H9 (cell line): ENCODE results near the gene CDKAL1. TPM values are rescaled to one million over a fixed set of nuclear protein-coding genes. Genes with fewer than 3 reads are reported as not detected.

Experiments
- DNase-seq: peaks from one replicate; pipeline ENCODE4 v3.0.0-alpha.2; 2017
- H2AFZ ChIP-seq: one replicate; pipeline ENCODE4 v1.6.1; 2013; ENCODE audit warnings: mild to moderate bottlenecking, low read length, control low read depth, moderate library complexity
- H2AK5ac ChIP-seq: 2 replicates; pipeline ENCODE4 v1.6.1; 2013; ENCODE audit warnings: low read length, control low read depth, mixed read lengths; ENCODE audit not compliant: insufficient read length
- H2BK120ac ChIP-seq: one replicate; pipeline ENCODE4 v1.6.1; 2013; ENCODE audit warnings: low read depth, mild to moderate bottlenecking, low read length, control low read depth, inconsistent platforms; ENCODE audit not compliant: poor library complexity, severe bottlenecking
- H2BK12ac ChIP-seq: 2 replicates; pipeline ENCODE4 v1.6.1; 2013; ENCODE audit warnings: low read length, control low read depth, mixed read lengths, low read depth; ENCODE audit not compliant: insufficient read length
- H2BK15ac ChIP-seq: 2 replicates; pipeline ENCODE4 v1.6.1; 2013; ENCODE audit warnings: low read depth, low read length, control low read depth
- H2BK20ac ChIP-seq: one replicate; pipeline ENCODE4 v1.6.1; 2013; ENCODE audit warnings: low read depth, mild to moderate bottlenecking, low read length, control low read depth, inconsistent platforms; ENCODE audit not compliant: poor library complexity, severe bottlenecking
- H2BK5ac ChIP-seq: 2 replicates; pipeline ENCODE4 v1.6.1; 2013; ENCODE audit warnings: low read length, control low read depth, mixed read lengths; ENCODE audit not compliant: insufficient read length
- H3K14ac ChIP-seq: 2 replicates; pipeline ENCODE4 v1.6.1; 2013; ENCODE audit warnings: low read length, control low read depth; ENCODE audit not compliant: insufficient read depth
- H3K18ac ChIP-seq: 2 replicates; pipeline ENCODE4 v1.6.1; 2013; ENCODE audit warnings: low read depth, mild to moderate bottlenecking, mixed read lengths, low read length, control low read depth; ENCODE audit not compliant: insufficient read length
- H3K23ac ChIP-seq: 2 replicates; pipeline ENCODE4 v1.6.1; 2013; ENCODE audit warnings: low read length, control low read depth, mixed read lengths, low read depth; ENCODE audit not compliant: insufficient read length
- H3K23me2 ChIP-seq: 2 replicates; pipeline ENCODE4 v1.6.1; 2013; ENCODE audit warnings: low read depth, mild to moderate bottlenecking, mixed read lengths, low read length, control low read depth; ENCODE audit not compliant: insufficient read length, poor library complexity, severe bottlenecking
- H3K27ac ChIP-seq: 2 replicates; pipeline ENCODE4 v1.5.1; 2013; ENCODE audit warnings: low read length, control low read depth, mixed read lengths, low read depth; ENCODE audit not compliant: insufficient read length
- H3K27me3 ChIP-seq: 2 replicates; pipeline ENCODE4 v1.6.1; 2013; ENCODE audit warnings: low read length, control low read depth, inconsistent platforms; ENCODE audit not compliant: insufficient read depth
- H3K4ac ChIP-seq: 2 replicates; pipeline ENCODE4 v1.6.1; 2013; ENCODE audit warnings: low read depth, mild to moderate bottlenecking, control low read depth, inconsistent platforms, low read length, moderate library complexity
- H3K4me1 ChIP-seq: 2 replicates; pipeline ENCODE4 v1.6.1; 2013; ENCODE audit warnings: low read length, control low read depth, inconsistent platforms; ENCODE audit not compliant: insufficient read depth
- H3K4me2 ChIP-seq: 2 replicates; pipeline ENCODE4 v1.6.1; 2013; ENCODE audit warnings: low read length, control low read depth, mixed read lengths; ENCODE audit not compliant: insufficient read length, insufficient read depth
- H3K56ac ChIP-seq: 2 replicates; pipeline ENCODE4 v1.6.1; 2013; ENCODE audit warnings: low read depth, mild to moderate bottlenecking, mixed read lengths, low read length, control low read depth; ENCODE audit not compliant: insufficient read length
- H3K79me1 ChIP-seq: 2 replicates; pipeline ENCODE4 v1.6.1; 2013; ENCODE audit warnings: low read depth, mild to moderate bottlenecking, moderate library complexity, low read length, control low read depth, inconsistent platforms; ENCODE audit not compliant: insufficient read depth, poor library complexity, severe bottlenecking
- H3K79me2 ChIP-seq: 2 replicates; pipeline ENCODE4 v1.6.1; 2013; ENCODE audit warnings: low read length, control low read depth, inconsistent platforms; ENCODE audit not compliant: insufficient read depth
- H3K9ac ChIP-seq: 2 replicates; pipeline ENCODE4 v1.6.1; 2013; ENCODE audit warnings: low read length, control low read depth, mixed read lengths; ENCODE audit not compliant: insufficient read length; ENCODE audit errors: extremely low read depth
- H3K9me3 ChIP-seq: one replicate; pipeline ENCODE4 v1.6.1; 2013; ENCODE audit warnings: low read depth, low read length, inconsistent platforms; ENCODE audit not compliant: control insufficient read depth
- H3T11ph ChIP-seq: one replicate; pipeline ENCODE4 v1.6.1; 2013; ENCODE audit warnings: mild to moderate bottlenecking, low read length, control low read depth, inconsistent platforms
- H4K20me1 ChIP-seq: one replicate; pipeline ENCODE4 v1.6.1; 2013; ENCODE audit not compliant: control insufficient read depth, insufficient read length, insufficient read depth
- H4K5ac ChIP-seq: 2 replicates; pipeline ENCODE4 v1.6.1; 2013; ENCODE audit warnings: low read depth, mild to moderate bottlenecking, mixed read lengths, low read length, control low read depth; ENCODE audit not compliant: insufficient read length
- H4K8ac ChIP-seq: replicated peaks from 2 replicates; pipeline ENCODE4 v1.6.1; 2013; ENCODE audit warnings: low read length, control low read depth, mixed read lengths, low read depth; ENCODE audit not compliant: insufficient read length
- H4K91ac ChIP-seq: 2 replicates; pipeline ENCODE4 v1.6.1; 2013; ENCODE audit warnings: low read depth, mild to moderate bottlenecking, moderate library complexity, mixed read lengths, low read length, control low read depth; ENCODE audit not compliant: insufficient read length
- H3K27ac Mint-ChIP-seq, 3 experiments: 2 replicates in 2 of 3; 3 replicates in 1 of 3; pipeline ENCODE4 v1.8.0; 2020 to 2021; ENCODE audit warnings: mixed read lengths in 3 of 3, mild to moderate bottlenecking in 1 of 3, moderate library complexity in 1 of 3
- H3K27me3 Mint-ChIP-seq: 2 replicates; pipeline ENCODE4 v1.8.0; 2021; ENCODE audit warnings: low read depth, mild to moderate bottlenecking, moderate library complexity, mixed read lengths
- H3K36me3 Mint-ChIP-seq, 3 experiments: 2 replicates in 2 of 3; 3 replicates in 1 of 3; pipeline ENCODE4 v1.8.0; 2020 to 2021; ENCODE audit warnings: low read depth in 3 of 3, mixed read lengths in 3 of 3; ENCODE audit not compliant: insufficient read depth in 1 of 3
- H3K4me1 Mint-ChIP-seq, 2 experiments: 2 replicates each; pipeline ENCODE4 v1.8.0; 2020; ENCODE audit warnings: mixed read lengths in 2 of 2
- H3K4me3 Mint-ChIP-seq, 2 experiments: 2 replicates in 1 of 2; 3 replicates in 1 of 2; pipeline ENCODE4 v1.8.0; 2020 to 2021; ENCODE audit warnings: mild to moderate bottlenecking in 2 of 2, mixed read lengths in 2 of 2, moderate library complexity in 1 of 2
- H3K9me3 Mint-ChIP-seq, 2 experiments: 2 replicates in 1 of 2; 3 replicates in 1 of 2; pipeline ENCODE4 v1.8.0; 2020; ENCODE audit warnings: mild to moderate bottlenecking in 2 of 2, mixed read lengths in 2 of 2, moderate library complexity in 1 of 2
- CTCF ChIP-seq: fragments of 200-600 bp; sonication (generic); conservative IDR thresholded peaks from 3 replicates; pipeline ENCODE4 v1.8.0; 2021; ENCODE audit warnings: antibody characterized with exemption, mild to moderate bottlenecking
- WGBS: extraction: QIAGEN DNeasy Blood & Tissue Kit; methylation state at CpG from one replicate; pipeline ENCODE4 v1.1.7; 2013; ENCODE audit warnings: missing lambda C conversion rate, low lambda C conversion rate, mixed read lengths; ENCODE audit not compliant: insufficient read length; ENCODE audit errors: extremely low coverage; 5-methylcytosine and 5-hydroxymethylcytosine counted together
- total RNA-seq: library from RNA; stranded (reverse); gene quantifications from 2 replicates; pipeline ENCODE4 v1.2.1, GENCODE V29; 2021

CDKAL1 gene
- total RNA-seq, 1 experiment from 2014 or later = 23.0 TPM

GRCh38 chr6:21181866-21182265, 647.6 kb downstream of the CDKAL1 start:
- Histone ChIP-seq H3K18ac (no peak overlapping the region), H2BK12ac (no peak overlapping the region), H4K91ac (no peak overlapping the region), H2AK5ac (no peak overlapping the region), H4K5ac (no peak overlapping the region), H3K23ac (no peak overlapping the region), H3K27ac (no peak overlapping the region), H3K9ac (no peak overlapping the region), H3K79me1 (no peaks in the 10 kb centered on the region), H3T11ph (no peak overlapping the region), H3K4ac (no peak overlapping the region), H3K79me2 (no peaks in the 10 kb centered on the region; the same call in 1 of the 2 replicates), H3K9me3 (peaks cover 6% of the 10 kb centered on the region), H3K4me2 (no peak overlapping the region), H3K56ac (no peak overlapping the region), H3K23me2 (no peaks in the 10 kb centered on the region), H2AFZ (no peak overlapping the region), H4K8ac (no peak overlapping the region), H2BK120ac (no peak overlapping the region), H2BK15ac (no peak overlapping the region), H4K20me1 (no peaks in the 10 kb centered on the region), H3K14ac (no peak overlapping the region), H2BK5ac (no peak overlapping the region), H3K27me3 (no peaks in the 10 kb centered on the region), H2BK20ac (no peak overlapping the region), H3K4me1 (peaks cover 7% of the 10 kb centered on the region; the same call in 1 of the 2 replicates)
- DNase-seq = no peak
- Mint-ChIP-seq H3K4me1 (peaks cover 43 to 47% of the 10 kb centered on the region in 2 experiments), H3K4me3 (no peak overlapping the region), H3K9me3 (peaks cover 12 to 15% of the 10 kb centered on the region in 2 experiments), H3K36me3 (peaks cover 12 to 27% (median 17%) of the 10 kb centered on the region in 3 experiments), H3K27ac (no peak overlapping the region), H3K27me3 (no peaks in the 10 kb centered on the region)
- WGBS = no CpG with 5 or more reads among the region's 1 CpG
- no peak for TF ChIP-seq CTCF
